Measurements from ENCODE around the gene GADD45B.

DNA sequence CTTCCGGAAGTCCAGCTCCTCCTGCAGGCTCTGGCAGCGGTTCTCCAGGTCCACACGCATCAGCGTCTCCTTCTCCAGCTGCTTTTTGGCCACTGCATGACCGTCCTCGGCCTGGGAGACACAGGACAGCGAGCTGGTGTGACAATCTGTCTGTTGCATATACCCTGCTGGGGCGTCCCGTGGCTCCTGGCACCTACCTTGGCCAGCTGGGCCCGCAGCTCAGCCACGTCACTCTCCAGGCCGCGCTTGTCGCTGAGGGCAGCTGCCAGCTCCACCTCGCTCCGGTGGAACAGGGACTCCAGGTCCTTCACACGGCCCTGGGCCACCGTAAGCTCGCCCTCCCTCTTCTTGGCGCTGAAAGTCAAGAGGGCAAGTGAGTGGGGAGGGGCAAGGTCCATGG is 37.7 kb upstream of the GADD45B start:
- TF ChIP-seq, protein P1, sequence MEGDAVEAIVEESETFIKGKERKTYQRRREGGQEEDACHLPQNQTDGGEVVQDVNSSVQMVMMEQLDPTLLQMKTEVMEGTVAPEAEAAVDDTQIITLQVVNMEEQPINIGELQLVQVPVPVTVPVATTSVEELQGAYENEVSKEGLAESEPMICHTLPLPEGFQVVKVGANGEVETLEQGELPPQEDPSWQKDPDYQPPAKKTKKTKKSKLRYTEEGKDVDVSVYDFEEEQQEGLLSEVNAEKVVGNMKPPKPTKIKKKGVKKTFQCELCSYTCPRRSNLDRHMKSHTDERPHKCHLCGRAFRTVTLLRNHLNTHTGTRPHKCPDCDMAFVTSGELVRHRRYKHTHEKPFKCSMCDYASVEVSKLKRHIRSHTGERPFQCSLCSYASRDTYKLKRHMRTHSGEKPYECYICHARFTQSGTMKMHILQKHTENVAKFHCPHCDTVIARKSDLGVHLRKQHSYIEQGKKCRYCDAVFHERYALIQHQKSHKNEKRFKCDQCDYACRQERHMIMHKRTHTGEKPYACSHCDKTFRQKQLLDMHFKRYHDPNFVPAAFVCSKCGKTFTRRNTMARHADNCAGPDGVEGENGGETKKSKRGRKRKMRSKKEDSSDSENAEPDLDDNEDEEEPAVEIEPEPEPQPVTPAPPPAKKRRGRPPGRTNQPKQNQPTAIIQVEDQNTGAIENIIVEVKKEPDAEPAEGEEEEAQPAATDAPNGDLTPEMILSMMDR (IDR thresholded peaks at IDR 0.05): no peak
- TF ChIP-seq POLR2A (IDR thresholded peaks at IDR 0.05): no peak
